Coronary artery (tissue), 2 donors: Measurements from ENCODE around the gene QKI.

Experiments used
- DNase-seq: peaks from one replicate; pipeline ENCODE4 v3.0.0-alpha.2; 2017; ENCODE audit warnings: low spot score
- H3K27ac ChIP-seq, 2 donors: fragments of 200-600 bp; sonication (generic); one replicate each; pipeline ENCODE4 v1.5.1; 2016 to 2019
- H3K4me3 ChIP-seq: fragments of 200-600 bp; sonication (generic); 2 replicates; pipeline ENCODE4 v1.5.1; 2016; ENCODE audit warnings: mild to moderate bottlenecking, moderate library complexity
- CTCF ChIP-seq: fragments of 200-600 bp; sonication (generic); IDR thresholded peaks from one replicate; pipeline ENCODE4 v1.5.1; 2019; ENCODE audit warnings: antibody characterized with exemption

The QKI gene

GRCh38 chr6:163627274-163628062, 212.9 kb downstream of the QKI start:
- H3K4me3 ChIP-seq, result no peak overlapping the region
- H3K27ac ChIP-seq, result no peak overlapping the region

More at GRCh38 chr6:163627274-163628062, 212.9 kb downstream of the QKI start:
- no peak for TF ChIP-seq CTCF
- no peak for DNase-seq
